Hematopoietic multipotent progenitor cell treated with erythropoietin and hydrocortisone succinate and interleukin-3 and kit ligand, for 15 days (in vitro differentiated cells): ENCODE results near the gene CRYAA.
"Not testable (repeated sequence)": the region's sequence is repeated elsewhere in the genome, so short reads cannot be mapped to it uniquely, and the experiment has no call there.

Experiments used
- DNase-seq: peaks from one replicate; pipeline ENCODE4 v3.0.0-alpha.2; 2015; ENCODE audit warnings: low spot score

Gene CRYAA

GRCh38 chr21:43168708-43169107, at the start of gene CRYAA:
CRYAA (plus strand) TSS chr21:43169008; CDS start chr21:43169100, 92 bp downstream.
- DNase-seq = not testable (repeated sequence)

DNA sequence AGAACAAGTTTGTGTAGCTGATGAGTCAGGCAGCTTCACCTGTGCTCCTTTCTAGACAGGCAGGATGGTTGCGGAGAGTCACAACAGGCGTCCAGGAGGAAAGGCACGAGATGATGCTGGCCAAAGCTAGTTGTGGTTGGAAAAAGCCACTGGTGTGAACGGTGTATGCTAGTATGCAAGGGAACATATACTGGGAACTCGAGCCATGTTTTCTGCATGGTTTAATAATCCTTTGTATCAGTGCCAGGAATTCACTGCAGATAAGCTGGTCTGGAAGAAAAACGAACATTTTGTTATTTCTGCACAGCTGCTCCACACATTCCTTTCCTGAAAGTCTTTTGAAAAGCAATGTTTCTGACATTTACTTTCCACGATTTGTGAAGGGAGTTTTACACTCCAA, 38.7 kb upstream of the CRYAA start:
- DNase-seq = not testable (repeated sequence)

- DNase-seq = not testable (repeated sequence)
Observed at GRCh38 chr21:43134520-43134919, 34.3 kb upstream of the CRYAA start.

- not testable (repeated sequence) for DNase-seq
Observed at GRCh38 chr21:43138944-43139343, 29.9 kb upstream of the CRYAA start.

DNA sequence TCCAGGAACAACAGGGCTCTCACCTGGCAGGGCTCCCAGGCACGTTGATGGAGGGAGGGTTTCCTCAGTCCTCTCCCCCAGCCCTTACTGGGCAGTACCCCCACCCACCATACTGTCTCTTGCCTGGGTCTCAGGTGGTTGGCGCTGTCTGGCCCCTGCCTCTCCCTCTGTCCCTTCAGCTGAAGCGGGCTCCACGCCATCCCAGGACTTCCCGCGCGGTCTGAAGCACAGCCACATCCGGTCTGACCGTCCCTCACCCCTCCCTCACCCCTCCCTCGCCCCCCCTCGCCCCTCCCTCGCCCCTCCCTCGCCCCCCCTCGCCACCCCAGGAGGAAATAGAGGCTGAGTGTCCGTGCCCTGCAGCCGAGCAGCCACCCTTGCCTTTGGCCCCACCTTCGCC, 27.4 kb upstream of the CRYAA start:
- not testable (repeated sequence) for DNase-seq

- DNase-seq = not testable (repeated sequence)
Observed at GRCh38 chr21:43146637-43147036, 22.2 kb upstream of the CRYAA start.

DNA sequence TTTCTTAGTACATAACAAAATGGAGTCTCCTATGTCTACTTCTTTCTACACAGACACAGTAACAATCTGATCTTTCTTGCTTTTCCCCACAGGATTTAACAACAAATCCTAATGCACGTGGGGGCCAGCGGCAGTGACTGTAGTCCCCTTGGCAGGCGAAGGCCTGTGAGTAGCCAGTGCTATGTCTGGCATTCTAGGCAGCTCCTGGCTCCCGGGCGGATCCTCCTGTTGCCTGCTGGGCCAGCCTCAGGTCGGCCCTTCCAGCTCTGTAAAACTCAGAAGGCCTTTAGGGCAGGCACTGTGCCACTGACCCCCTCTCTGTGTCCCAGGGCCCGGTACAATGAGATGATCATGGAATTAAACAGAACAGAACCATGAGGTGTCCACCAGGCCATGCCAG, 20.8 kb upstream of the CRYAA start:
- DNase-seq = not testable (repeated sequence)

DNA sequence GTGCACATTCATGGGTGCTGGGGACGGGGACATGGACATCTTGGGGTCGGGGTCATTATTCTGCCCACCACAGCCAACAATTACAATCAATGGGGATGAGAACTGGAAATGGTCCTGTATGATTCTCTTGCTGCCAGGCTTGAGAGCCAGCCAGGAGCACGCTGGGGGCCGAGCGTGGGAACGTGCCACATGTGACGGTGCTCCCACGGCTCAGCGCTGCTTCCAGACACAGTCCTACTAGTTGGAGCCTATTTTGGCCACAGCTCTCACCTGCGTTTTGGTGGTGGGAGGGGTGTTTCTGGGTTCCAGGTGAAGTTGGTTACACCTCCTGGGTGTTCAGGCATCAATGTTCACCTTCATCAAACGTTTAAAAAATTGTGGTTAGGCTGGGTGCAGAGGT, 19.5 kb upstream of the CRYAA start:
- not testable (repeated sequence) for DNase-seq

DNA sequence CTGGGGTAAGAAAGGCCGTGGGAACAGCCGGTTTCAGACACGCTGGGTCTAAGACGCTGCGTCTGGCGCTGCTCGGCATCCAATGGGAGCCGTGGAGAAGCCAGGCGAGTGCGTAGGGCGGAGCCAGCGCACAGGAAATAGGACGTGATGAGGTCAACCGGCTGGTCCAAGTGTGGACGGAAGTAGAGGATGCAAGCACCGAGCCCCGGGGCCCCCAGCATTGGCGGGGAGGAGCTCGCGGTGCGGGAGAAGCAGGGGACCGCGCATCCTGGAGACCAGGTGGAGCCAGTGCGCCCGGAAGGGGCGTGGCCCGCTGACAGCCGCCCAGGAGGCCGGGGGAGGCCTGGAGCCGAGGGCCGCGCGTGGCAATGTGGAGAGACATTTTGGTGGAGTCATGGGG, 15.2 kb upstream of the CRYAA start:
- DNase-seq = not testable (repeated sequence)

GRCh38 chr21:43159279-43160175, 9.3 kb upstream of the CRYAA start:
- DNase-seq = not testable (repeated sequence)

DNA sequence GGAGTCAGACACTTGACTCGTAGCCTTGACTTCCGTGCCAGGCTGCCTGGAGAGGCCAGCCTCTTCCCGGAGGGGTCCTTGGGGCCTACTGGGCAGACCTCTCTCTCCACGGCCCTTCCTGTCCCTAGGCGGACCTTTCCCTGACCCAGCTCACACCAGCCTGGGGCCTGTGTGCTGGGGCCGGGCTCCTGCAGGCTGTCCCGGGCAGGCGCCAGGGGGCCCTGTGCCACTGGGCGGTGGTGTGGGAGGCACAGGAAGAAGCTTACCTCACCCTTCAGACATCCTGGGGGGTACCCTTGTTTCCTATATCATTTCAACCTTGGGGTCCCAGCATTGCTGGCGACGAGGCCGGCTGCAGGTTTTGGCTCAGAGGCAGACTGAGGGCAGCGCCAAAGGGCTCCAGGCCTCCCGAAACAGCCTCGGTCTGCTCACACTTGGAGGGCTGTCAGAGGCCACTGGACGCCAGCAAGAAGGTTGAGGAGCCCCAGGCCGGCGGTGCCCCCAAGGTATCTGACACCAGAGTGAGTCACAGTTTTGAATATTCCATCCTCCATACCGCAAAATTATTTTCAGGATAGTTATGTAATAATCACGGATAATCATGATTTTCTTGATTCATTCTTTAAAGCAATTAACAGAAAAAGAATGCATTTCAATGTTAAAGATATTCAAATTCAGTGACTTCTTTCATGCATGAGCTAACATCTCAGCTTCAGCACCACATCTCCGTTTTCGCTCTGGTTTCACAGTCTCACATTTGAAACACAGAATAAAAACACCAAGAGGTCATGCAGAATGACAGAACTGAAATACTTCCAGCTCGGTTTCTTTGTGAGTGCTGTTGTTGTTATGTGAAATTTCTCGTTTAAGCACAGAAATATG, 6.7 kb upstream of the CRYAA start:
- not testable (repeated sequence) for DNase-seq

GRCh38 chr21:43162708-43163205, 6.1 kb upstream of the CRYAA start:
- not testable (repeated sequence) for DNase-seq

DNA sequence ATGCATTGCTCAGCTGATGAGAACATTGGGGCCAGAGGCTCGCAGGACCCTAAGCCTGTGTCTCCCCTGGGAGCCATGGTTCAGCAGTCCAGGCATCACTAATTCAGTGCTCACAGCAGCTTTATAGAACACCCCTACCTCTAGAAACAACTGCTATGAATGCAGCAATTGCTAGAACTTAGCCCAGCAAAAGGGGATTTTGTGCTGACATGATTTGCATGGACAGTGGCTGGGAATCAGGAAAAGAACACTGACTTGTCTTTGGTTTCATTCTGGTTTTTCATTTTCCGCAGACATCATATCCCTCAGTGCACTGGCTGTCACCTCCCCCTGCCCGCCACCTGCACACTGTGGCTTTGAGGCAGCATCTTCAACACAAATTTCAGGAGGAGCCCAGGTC, 4.0 kb upstream of the CRYAA start:
- not testable (repeated sequence) for DNase-seq

- not testable (repeated sequence) for DNase-seq
Observed at GRCh38 chr21:43165734-43166133, 3.1 kb upstream of the CRYAA start.

- not testable (repeated sequence) for DNase-seq
Observed at GRCh38 chr21:43169230-43169886, 550 bp downstream of the CRYAA start.

GRCh38 chr21:43169891-43170290, 1.1 kb downstream of the CRYAA start:
- DNase-seq = not testable (repeated sequence)

DNA sequence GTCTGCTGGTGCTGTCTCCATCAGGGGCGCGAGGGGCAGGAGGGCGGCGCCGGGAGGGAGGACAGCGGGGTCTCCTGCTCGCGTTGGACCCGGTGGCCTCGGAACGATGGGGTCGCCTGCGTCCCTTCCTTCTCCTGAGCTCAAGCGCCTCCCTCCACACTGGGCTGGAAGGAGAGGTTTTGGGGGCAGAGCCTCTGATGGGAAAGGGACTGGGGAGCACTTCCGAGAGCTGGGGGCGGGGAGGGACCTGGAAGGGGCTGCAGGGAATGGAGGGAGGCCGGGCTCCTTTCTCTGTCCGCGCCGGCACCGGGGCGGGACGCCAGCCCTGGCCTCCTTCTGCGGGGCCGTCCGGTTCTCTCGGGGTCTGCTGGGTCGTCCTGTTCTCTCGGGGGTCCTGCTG, 4.0 kb downstream of the CRYAA start:
- not testable (repeated sequence) for DNase-seq

- not testable (repeated sequence) for DNase-seq
Observed at GRCh38 chr21:43173438-43173837, 4.6 kb downstream of the CRYAA start.

GRCh38 chr21:43173930-43174329, 5.1 kb downstream of the CRYAA start:
- not testable (repeated sequence) for DNase-seq

DNA sequence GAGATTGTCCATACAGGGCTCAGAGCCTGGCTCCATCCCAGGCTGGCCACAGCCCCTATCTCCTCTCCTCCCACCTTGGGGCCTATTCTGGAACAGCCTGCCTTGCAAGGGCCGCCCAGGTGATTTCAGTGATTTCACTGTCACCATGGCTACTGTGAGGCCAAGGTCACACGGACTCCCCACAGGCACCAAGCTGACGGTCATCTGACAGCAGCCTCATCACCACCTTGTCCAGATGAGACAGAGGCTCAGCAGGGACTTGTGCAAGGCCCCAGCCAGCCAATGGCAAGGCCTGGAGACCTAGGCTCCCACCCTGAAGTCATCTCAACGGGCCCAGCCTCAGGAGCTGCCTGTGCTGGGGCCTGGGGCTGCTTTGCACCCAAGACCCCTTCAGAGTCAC, 6.2 kb downstream of the CRYAA start:
- DNase-seq = not testable (repeated sequence)

DNA sequence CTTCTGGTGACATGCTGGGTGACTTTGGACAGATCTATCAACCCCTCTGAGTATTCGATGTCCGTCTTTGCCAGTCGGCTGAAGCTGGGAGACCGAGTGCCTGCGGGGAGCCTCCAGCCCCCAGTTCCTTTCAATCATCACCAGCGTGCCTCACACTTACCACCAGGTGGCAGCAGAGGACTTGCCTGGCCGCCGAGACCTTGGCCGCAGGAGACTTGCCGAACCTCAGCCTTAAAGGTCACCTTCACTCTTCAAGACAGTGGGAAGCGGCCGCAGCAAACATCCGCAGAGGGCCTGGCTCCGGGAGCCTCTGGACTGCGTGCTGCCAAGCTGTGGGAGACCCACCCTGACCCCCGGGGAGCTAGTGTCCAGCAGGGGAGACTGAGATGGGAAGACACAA, 7.8 kb downstream of the CRYAA start:
- not testable (repeated sequence) for DNase-seq
